ENCODE measurements around the gene CASP8AP2. TPM values are rescaled to one million over a fixed set of nuclear protein-coding genes. Genes with fewer than 3 reads are reported as not detected.

Gene CASP8AP2
- total and polyA plus RNA-seq, 2 donors (not counting 1 experiment from before 2014, with no cell fraction given): 10.8 to 13.4 TPM

GRCh38 chr6:89862273-89862672 lies 32.6 kb downstream of the CASP8AP2 start:
- Histone ChIP-seq H3K36me3 (ENCODE audit: control insufficient read depth, insufficient read depth, low read length) (peaks cover 6% of the 10 kb centered on the region), H3K27me3 (ENCODE audit: control insufficient read depth, insufficient read depth, low read length) (no peaks in the 10 kb centered on the region), H3K4me2 (ENCODE audit: extremely low read depth, insufficient read depth, low read length) (no peak overlapping the region), H3K9me3 (ENCODE audit: control insufficient read depth, insufficient read depth, low read depth, low read length) (no peaks in the 10 kb centered on the region), H3K9ac (ENCODE audit: insufficient read depth, low read length) (no peak overlapping the region), H3K79me2 (ENCODE audit: control insufficient read depth, insufficient read depth, low read length) (no peaks in the 10 kb centered on the region), H3K4me1 (ENCODE audit: control insufficient read depth, extremely low read depth, insufficient read depth, low read length) (no peaks in the 10 kb centered on the region), H3K27ac (ENCODE audit: insufficient read depth, low read length) (no peak overlapping the region), H2AFZ (ENCODE audit: low read length) (no peak overlapping the region), H4K20me1 (ENCODE audit: control insufficient read depth, extremely low read depth, insufficient read depth, low read length) (no peaks in the 10 kb centered on the region), H3K4me3 (replicated peaks in 1 of 4; ENCODE audit: control extremely low read depth in 1 of 4, insufficient read depth in 1 of 4, low read depth in 3 of 4, low read length in 4 of 4) (no peak overlapping the region)
- TF ChIP-seq EZH2 (IDR thresholded peaks at IDR 0.05; ENCODE audit: low read length, missing control alignments): no peak
- TF ChIP-seq, protein P1, sequence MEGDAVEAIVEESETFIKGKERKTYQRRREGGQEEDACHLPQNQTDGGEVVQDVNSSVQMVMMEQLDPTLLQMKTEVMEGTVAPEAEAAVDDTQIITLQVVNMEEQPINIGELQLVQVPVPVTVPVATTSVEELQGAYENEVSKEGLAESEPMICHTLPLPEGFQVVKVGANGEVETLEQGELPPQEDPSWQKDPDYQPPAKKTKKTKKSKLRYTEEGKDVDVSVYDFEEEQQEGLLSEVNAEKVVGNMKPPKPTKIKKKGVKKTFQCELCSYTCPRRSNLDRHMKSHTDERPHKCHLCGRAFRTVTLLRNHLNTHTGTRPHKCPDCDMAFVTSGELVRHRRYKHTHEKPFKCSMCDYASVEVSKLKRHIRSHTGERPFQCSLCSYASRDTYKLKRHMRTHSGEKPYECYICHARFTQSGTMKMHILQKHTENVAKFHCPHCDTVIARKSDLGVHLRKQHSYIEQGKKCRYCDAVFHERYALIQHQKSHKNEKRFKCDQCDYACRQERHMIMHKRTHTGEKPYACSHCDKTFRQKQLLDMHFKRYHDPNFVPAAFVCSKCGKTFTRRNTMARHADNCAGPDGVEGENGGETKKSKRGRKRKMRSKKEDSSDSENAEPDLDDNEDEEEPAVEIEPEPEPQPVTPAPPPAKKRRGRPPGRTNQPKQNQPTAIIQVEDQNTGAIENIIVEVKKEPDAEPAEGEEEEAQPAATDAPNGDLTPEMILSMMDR (conservative IDR thresholded peaks at IDR 0.05 in 1 of 2, IDR thresholded peaks at IDR 0.05 in 1 of 2; ENCODE audit: low read depth in 1 of 2, low read length in 2 of 2): no peak
- no peak for DNase-seq (ENCODE audit: low read depth in 2 of 2)

- peaks cover 6% of the 10 kb centered on the region for H3K36me3 ChIP-seq (ENCODE audit: control insufficient read depth, insufficient read depth, low read length)
- no peaks in the 10 kb centered on the region for H3K9me3 ChIP-seq (ENCODE audit: control insufficient read depth, insufficient read depth, low read depth, low read length)
- H3K4me2 ChIP-seq (ENCODE audit: extremely low read depth, insufficient read depth, low read length): no peak overlapping the region
- TF ChIP-seq, protein P1 (conservative IDR thresholded peaks at IDR 0.05 in 1 of 2, IDR thresholded peaks at IDR 0.05 in 1 of 2; ENCODE audit: low read depth in 1 of 2, low read length in 2 of 2): no peak
- TF ChIP-seq EZH2 (IDR thresholded peaks at IDR 0.05; ENCODE audit: low read length, missing control alignments): no peak
- H3K4me3 ChIP-seq (replicated peaks in 1 of 4; ENCODE audit: control extremely low read depth in 1 of 4, insufficient read depth in 1 of 4, low read depth in 3 of 4, low read length in 4 of 4): no peak overlapping the region
- H2AFZ ChIP-seq (ENCODE audit: low read length): no peak overlapping the region
- H3K79me2 ChIP-seq (ENCODE audit: control insufficient read depth, insufficient read depth, low read length): no peaks in the 10 kb centered on the region
- no peak overlapping the region for H3K27ac ChIP-seq (ENCODE audit: insufficient read depth, low read length)
- no peaks in the 10 kb centered on the region for H3K27me3 ChIP-seq (ENCODE audit: control insufficient read depth, insufficient read depth, low read length)
- H3K9ac ChIP-seq (ENCODE audit: insufficient read depth, low read length): no peak overlapping the region
- DNase-seq (ENCODE audit: low read depth in 2 of 2): no peak
- H3K4me1 ChIP-seq (ENCODE audit: control insufficient read depth, extremely low read depth, insufficient read depth, low read length): no peaks in the 10 kb centered on the region
- no peaks in the 10 kb centered on the region for H4K20me1 ChIP-seq (ENCODE audit: control insufficient read depth, extremely low read depth, insufficient read depth, low read length)
These were observed 33.0 kb downstream of the CASP8AP2 start for GRCh38 chr6:89862698-89863097.

DNA sequence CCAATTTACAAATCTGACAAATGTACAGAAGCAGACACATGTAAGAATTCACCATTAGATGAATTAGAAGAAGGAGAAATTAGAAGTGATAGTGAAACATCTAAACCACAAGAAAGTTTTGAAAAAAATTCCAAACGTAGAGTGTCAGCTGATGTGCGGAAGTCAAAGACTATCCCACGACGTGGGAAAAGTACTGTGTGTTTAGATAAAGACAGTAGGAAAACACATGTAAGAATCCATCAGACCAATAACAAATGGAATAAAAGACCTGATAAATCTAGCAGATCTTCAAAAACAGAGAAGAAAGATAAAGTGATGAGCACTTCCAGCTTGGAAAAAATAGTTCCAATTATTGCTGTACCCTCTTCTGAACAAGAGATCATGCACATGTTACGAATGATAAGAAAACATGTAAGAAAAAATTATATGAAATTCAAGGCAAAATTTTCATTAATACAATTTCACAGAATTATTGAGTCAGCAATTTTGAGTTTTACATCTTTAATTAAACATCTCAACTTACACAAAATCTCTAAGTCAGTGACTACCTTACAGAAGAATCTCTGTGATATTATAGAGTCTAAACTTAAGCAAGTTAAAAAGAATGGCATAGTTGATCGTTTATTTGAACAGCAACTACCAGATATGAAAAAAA lies 36.5 kb downstream of the CASP8AP2 start:
- TF ChIP-seq EZH2 (IDR thresholded peaks at IDR 0.05; ENCODE audit: low read length, missing control alignments): no peak
- TF ChIP-seq, protein P1 (conservative IDR thresholded peaks at IDR 0.05 in 1 of 2, IDR thresholded peaks at IDR 0.05 in 1 of 2; ENCODE audit: low read depth in 1 of 2, low read length in 2 of 2): no peak
- no peak overlapping the region for H2AFZ ChIP-seq (ENCODE audit: low read length)
- no peaks in the 10 kb centered on the region for H3K4me1 ChIP-seq (ENCODE audit: control insufficient read depth, extremely low read depth, insufficient read depth, low read length)

More for the DNA sequence above, 36.5 kb downstream of the CASP8AP2 start:
- no peak overlapping the region for H3K4me3 ChIP-seq (replicated peaks in 1 of 4; ENCODE audit: control extremely low read depth in 1 of 4, insufficient read depth in 1 of 4, low read depth in 3 of 4, low read length in 4 of 4)
- H3K36me3 ChIP-seq (ENCODE audit: control insufficient read depth, insufficient read depth, low read length): peaks cover 6% of the 10 kb centered on the region
- H3K9ac ChIP-seq (ENCODE audit: insufficient read depth, low read length): no peak overlapping the region
- no peak overlapping the region for H3K4me2 ChIP-seq (ENCODE audit: extremely low read depth, insufficient read depth, low read length)
- no peak overlapping the region for H3K27ac ChIP-seq (ENCODE audit: insufficient read depth, low read length)
- H3K27me3 ChIP-seq (ENCODE audit: control insufficient read depth, insufficient read depth, low read length): no peaks in the 10 kb centered on the region
- no peaks in the 10 kb centered on the region for H4K20me1 ChIP-seq (ENCODE audit: control insufficient read depth, extremely low read depth, insufficient read depth, low read length)
- no peaks in the 10 kb centered on the region for H3K9me3 ChIP-seq (ENCODE audit: control insufficient read depth, insufficient read depth, low read depth, low read length)
- DNase-seq (ENCODE audit: low read depth in 2 of 2): no peak
- H3K79me2 ChIP-seq (ENCODE audit: control insufficient read depth, insufficient read depth, low read length): no peaks in the 10 kb centered on the region
